Bronchial smooth muscle cell (primary cell): ENCODE data around the gene GMNC. TPM values are rescaled to one million over a fixed set of nuclear protein-coding genes. Genes with fewer than 3 reads are reported as not detected.

ENCODE experiments used
- total RNA-seq: library from RNA; depleted of rRNA; stranded (reverse); fragments of >200 nt; gene quantifications from 2 replicates; pipeline ENCODE4 v1.2.1, GENCODE V29; 2014

Gene GMNC
- not detected in 2 replicates for total RNA-seq

GRCh38 chr3:190862209-190863118, at the start of gene GMNC:
GMNC (minus strand) TSS chr3:190862694; CDS start chr3:190862615, 79 bp downstream.

